Fibroblast of lung (primary cell): ENCODE data around the gene SLX9.

Source experiments
- EZH2 ChIP-seq: IDR thresholded peaks from 2 replicates; pipeline ENCODE4 v1.5.1; 2012; ENCODE audit warnings: low read length, control low read depth, mild to moderate bottlenecking; ENCODE audit errors: missing control alignments
- TF ChIP-seq, protein P1 (sequence below), 2 donors: IDR thresholded peaks in 1 of 2; conservative IDR thresholded peaks in 1 of 2; 1 replicate in 1 of 2; 2 replicates in 1 of 2; pipeline ENCODE4 v1.5.1; 2011 to 2012; ENCODE audit warnings: low read length in 2 of 2, control low read depth in 1 of 2, inconsistent platforms in 1 of 2, low read depth in 1 of 2, mild to moderate bottlenecking in 1 of 2

DNA sequence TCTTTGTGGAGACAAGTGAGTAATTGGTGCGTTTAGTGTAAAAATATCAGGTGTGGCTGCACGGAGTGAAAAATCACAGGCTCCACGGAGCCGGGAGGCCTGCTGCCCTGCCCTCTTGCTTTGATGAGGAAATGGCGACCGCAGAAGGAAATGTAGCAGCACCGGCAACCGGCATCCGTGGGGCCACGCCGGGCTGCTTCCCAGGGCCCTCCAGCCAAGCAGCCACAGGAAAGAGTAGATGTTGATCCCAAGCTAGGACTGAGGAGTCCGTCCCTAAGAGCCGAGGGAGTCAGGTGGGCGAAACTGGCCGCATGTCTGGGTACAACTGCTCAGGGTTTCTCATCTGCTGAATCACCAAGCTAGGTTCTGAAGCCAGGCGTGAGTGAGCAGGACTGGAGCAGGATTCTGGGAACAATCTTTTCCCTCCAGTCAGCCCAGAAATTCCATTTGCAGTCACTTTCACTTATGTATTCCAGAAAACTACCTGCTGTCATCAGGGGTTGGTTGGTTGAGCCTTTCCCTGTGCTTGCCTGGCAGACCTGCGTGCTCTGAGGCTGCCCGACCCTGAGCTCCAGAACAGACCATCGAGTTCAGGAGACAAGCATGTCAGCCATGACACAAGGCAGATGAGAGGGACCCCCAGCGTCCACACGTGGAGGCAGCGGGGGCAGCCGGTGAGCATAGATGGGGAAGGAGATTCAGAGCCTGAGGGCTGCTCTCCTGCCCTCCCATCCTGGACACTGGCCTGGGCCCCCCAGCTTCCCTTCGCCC lies 13.3 kb upstream of the SLX9 start:
- TF ChIP-seq, protein P1, sequence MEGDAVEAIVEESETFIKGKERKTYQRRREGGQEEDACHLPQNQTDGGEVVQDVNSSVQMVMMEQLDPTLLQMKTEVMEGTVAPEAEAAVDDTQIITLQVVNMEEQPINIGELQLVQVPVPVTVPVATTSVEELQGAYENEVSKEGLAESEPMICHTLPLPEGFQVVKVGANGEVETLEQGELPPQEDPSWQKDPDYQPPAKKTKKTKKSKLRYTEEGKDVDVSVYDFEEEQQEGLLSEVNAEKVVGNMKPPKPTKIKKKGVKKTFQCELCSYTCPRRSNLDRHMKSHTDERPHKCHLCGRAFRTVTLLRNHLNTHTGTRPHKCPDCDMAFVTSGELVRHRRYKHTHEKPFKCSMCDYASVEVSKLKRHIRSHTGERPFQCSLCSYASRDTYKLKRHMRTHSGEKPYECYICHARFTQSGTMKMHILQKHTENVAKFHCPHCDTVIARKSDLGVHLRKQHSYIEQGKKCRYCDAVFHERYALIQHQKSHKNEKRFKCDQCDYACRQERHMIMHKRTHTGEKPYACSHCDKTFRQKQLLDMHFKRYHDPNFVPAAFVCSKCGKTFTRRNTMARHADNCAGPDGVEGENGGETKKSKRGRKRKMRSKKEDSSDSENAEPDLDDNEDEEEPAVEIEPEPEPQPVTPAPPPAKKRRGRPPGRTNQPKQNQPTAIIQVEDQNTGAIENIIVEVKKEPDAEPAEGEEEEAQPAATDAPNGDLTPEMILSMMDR (conservative IDR thresholded peaks at IDR 0.05 in 1 of 2, IDR thresholded peaks at IDR 0.05 in 1 of 2; ENCODE audit: low read depth in 1 of 2, low read length in 2 of 2), result no peak
- TF ChIP-seq EZH2, result no peak
